Mononuclear cell (primary cell): ENCODE data around the gene GRK3. TPM values are rescaled to one million over a fixed set of nuclear protein-coding genes. Genes with fewer than 3 reads are reported as not detected.
"Not testable (repeated sequence)": the region's sequence is repeated elsewhere in the genome, so short reads cannot be mapped to it uniquely, and the experiment has no call there.

Experiments
- H3K27me3 ChIP-seq: 2 replicates; pipeline ENCODE4 v1.6.0; 2011; ENCODE audit warnings: low read length, control low read depth; ENCODE audit not compliant: insufficient read depth
- H3K4me1 ChIP-seq: 2 replicates; pipeline ENCODE4 v1.5.1; 2011; ENCODE audit warnings: mild to moderate bottlenecking, low read length, control low read depth; ENCODE audit not compliant: insufficient read depth
- H3K4me3 ChIP-seq: 2 replicates; pipeline ENCODE4 v1.5.1; 2011; ENCODE audit warnings: mild to moderate bottlenecking, low read length, moderate library complexity
- H3K9me3 ChIP-seq: 2 replicates; pipeline ENCODE4 v1.5.1; 2011; ENCODE audit warnings: low read depth, mild to moderate bottlenecking, control low read depth, low read length
- total RNA-seq: library from RNA; depleted of rRNA; stranded (reverse); fragments of >200 nt; gene quantifications from one replicate; pipeline ENCODE4 v1.2.3, GENCODE V29; 2012

The GRK3 gene
- total RNA-seq, 1 donor, result 21.0 TPM

GRCh38 chr22:25542720-25543402 is 21.6 kb upstream of the GRK3 start:
- Histone ChIP-seq H3K9me3 (no peaks in the 10 kb centered on the region), H3K27me3 (no peaks in the 10 kb centered on the region), H3K4me1 (peaks cover 29% of the 10 kb centered on the region), H3K4me3 (no peak overlapping the region)

GRCh38 chr22:25545146-25545545 is 19.3 kb upstream of the GRK3 start:
- peaks cover 26% of the 10 kb centered on the region for H3K4me1 ChIP-seq
- H3K9me3 ChIP-seq, result no peaks in the 10 kb centered on the region
- H3K27me3 ChIP-seq, result no peaks in the 10 kb centered on the region
- H3K4me3 ChIP-seq, result no peak overlapping the region

GRCh38 chr22:25545672-25546071 is 18.8 kb upstream of the GRK3 start:
- Histone ChIP-seq H3K4me1 (peaks cover 23% of the 10 kb centered on the region), H3K4me3 (no peak overlapping the region), H3K9me3 (no peaks in the 10 kb centered on the region), H3K27me3 (no peaks in the 10 kb centered on the region)

GRCh38 chr22:25546242-25546641 is 18.2 kb upstream of the GRK3 start:
- Histone ChIP-seq H3K9me3 (no peaks in the 10 kb centered on the region), H3K4me3 (no peak overlapping the region), H3K4me1 (peaks cover 23% of the 10 kb centered on the region), H3K27me3 (no peaks in the 10 kb centered on the region)

- no peaks in the 10 kb centered on the region for H3K9me3 ChIP-seq
- H3K4me3 ChIP-seq, result no peak overlapping the region
- no peaks in the 10 kb centered on the region for H3K27me3 ChIP-seq
- peaks cover 23% of the 10 kb centered on the region for H3K4me1 ChIP-seq
These were observed 17.7 kb upstream of the GRK3 start for GRCh38 chr22:25546751-25547150.

GRCh38 chr22:25548866-25549464 is 15.5 kb upstream of the GRK3 start:
- H3K4me1 ChIP-seq, result peaks cover 23% of the 10 kb centered on the region
- no peak overlapping the region for H3K4me3 ChIP-seq
- no peaks in the 10 kb centered on the region for H3K27me3 ChIP-seq
- H3K9me3 ChIP-seq, result no peaks in the 10 kb centered on the region

GRCh38 chr22:25551396-25551795 is 13.1 kb upstream of the GRK3 start:
- H3K4me3 ChIP-seq, result no peak overlapping the region
- H3K9me3 ChIP-seq, result no peaks in the 10 kb centered on the region
- H3K27me3 ChIP-seq, result no peaks in the 10 kb centered on the region
- H3K4me1 ChIP-seq, result peaks cover 7% of the 10 kb centered on the region

- not testable (repeated sequence) for H3K4me1 ChIP-seq, H3K4me3 ChIP-seq, H3K27me3 ChIP-seq, H3K9me3 ChIP-seq
These were observed 12.1 kb upstream of the GRK3 start for GRCh38 chr22:25552405-25552804.

- no peak overlapping the region for H3K4me3 ChIP-seq
- H3K27me3 ChIP-seq, result no peaks in the 10 kb centered on the region
- no peaks in the 10 kb centered on the region for H3K4me1 ChIP-seq
- H3K9me3 ChIP-seq, result no peaks in the 10 kb centered on the region
These were observed 11.3 kb upstream of the GRK3 start for GRCh38 chr22:25553131-25553530.

GRCh38 chr22:25554238-25554671 is 10.2 kb upstream of the GRK3 start:
- Histone ChIP-seq H3K4me1 (no peaks in the 10 kb centered on the region), H3K27me3 (no peaks in the 10 kb centered on the region), H3K9me3 (no peaks in the 10 kb centered on the region), H3K4me3 (no peak overlapping the region)

GRCh38 chr22:25554689-25555088 is 9.8 kb upstream of the GRK3 start:
- no peak overlapping the region for H3K4me3 ChIP-seq
- no peaks in the 10 kb centered on the region for H3K9me3 ChIP-seq
- H3K4me1 ChIP-seq, result no peaks in the 10 kb centered on the region
- no peaks in the 10 kb centered on the region for H3K27me3 ChIP-seq

GRCh38 chr22:25555586-25555985 is 8.9 kb upstream of the GRK3 start:
- Histone ChIP-seq H3K9me3 (no peaks in the 10 kb centered on the region), H3K27me3 (no peaks in the 10 kb centered on the region), H3K4me1 (no peaks in the 10 kb centered on the region), H3K4me3 (no peak overlapping the region)

- Histone ChIP-seq H3K4me1 (peaks cover 6% of the 10 kb centered on the region), H3K27me3 (no peaks in the 10 kb centered on the region), H3K9me3 (no peaks in the 10 kb centered on the region), H3K4me3 (no peak overlapping the region)
These were observed 7.3 kb upstream of the GRK3 start for GRCh38 chr22:25557218-25557617.

GRCh38 chr22:25558341-25558740 is 6.1 kb upstream of the GRK3 start:
- H3K9me3 ChIP-seq, result no peaks in the 10 kb centered on the region
- peaks cover 17% of the 10 kb centered on the region for H3K4me1 ChIP-seq
- no peaks in the 10 kb centered on the region for H3K27me3 ChIP-seq

GRCh38 chr22:25559910-25560309 is 4.6 kb upstream of the GRK3 start:
- not testable (repeated sequence) for H3K4me3 ChIP-seq, H3K27me3 ChIP-seq, H3K9me3 ChIP-seq
- peaks cover 28% of the 10 kb centered on the region for H3K4me1 ChIP-seq

More at GRCh38 chr22:25558341-25558740, 6.1 kb upstream of the GRK3 start:
- H3K4me3 ChIP-seq, result no peak overlapping the region

- peaks cover 33% of the 10 kb centered on the region for H3K4me1 ChIP-seq
- not testable (repeated sequence) for H3K27me3 ChIP-seq, H3K9me3 ChIP-seq, H3K4me3 ChIP-seq
These were observed 3.3 kb upstream of the GRK3 start for GRCh38 chr22:25561182-25561581.
